ENCODE results near the gene PDE4D. TPM values are rescaled to one million over a fixed set of nuclear protein-coding genes. Genes with fewer than 3 reads are reported as not detected.

Gene PDE4D
- total RNA-seq, 1 experiment from 2014 or later = 11.6 TPM

DNA sequence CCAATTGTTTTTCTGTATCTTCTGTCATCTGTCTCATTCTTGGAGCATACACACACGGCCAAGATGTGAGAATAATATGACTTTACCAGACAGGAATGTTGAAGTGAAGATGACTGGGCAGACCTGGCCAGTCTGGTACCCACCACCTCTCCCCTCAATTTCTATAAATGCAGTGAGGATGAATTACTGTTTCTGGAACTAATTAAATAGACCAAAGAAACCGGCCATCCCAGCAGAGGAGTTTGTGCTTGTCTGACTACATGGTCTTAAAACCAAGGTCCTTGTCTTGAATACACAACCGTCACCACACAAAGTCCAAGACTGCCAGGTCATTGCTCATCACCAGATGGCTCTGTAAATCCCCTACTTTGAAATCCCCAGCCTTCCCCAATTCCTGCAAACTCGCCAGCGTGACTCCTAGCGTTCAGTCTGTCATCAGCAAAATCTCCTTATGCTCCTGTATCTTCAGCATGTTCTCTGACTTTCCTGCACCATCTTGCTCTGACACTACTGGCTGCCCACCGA is 147.2 kb downstream of the PDE4D start:
- Mint-ChIP-seq H3K36me3 (ENCODE audit: insufficient read depth, unreplicated experiment) (no peaks in the 10 kb centered on the region), H3K27me3 (ENCODE audit: unreplicated experiment) (no peaks in the 10 kb centered on the region), H3K4me3 (ENCODE audit: low read depth, unreplicated experiment) (no peak overlapping the region), H3K9me3 (ENCODE audit: low read depth, unreplicated experiment) (no peaks in the 10 kb centered on the region), H3K27ac (ENCODE audit: unreplicated experiment) (no peak overlapping the region), H3K4me1 (ENCODE audit: low read depth, unreplicated experiment) (peaks cover 34% of the 10 kb centered on the region)
- TF ChIP-seq, protein P1, sequence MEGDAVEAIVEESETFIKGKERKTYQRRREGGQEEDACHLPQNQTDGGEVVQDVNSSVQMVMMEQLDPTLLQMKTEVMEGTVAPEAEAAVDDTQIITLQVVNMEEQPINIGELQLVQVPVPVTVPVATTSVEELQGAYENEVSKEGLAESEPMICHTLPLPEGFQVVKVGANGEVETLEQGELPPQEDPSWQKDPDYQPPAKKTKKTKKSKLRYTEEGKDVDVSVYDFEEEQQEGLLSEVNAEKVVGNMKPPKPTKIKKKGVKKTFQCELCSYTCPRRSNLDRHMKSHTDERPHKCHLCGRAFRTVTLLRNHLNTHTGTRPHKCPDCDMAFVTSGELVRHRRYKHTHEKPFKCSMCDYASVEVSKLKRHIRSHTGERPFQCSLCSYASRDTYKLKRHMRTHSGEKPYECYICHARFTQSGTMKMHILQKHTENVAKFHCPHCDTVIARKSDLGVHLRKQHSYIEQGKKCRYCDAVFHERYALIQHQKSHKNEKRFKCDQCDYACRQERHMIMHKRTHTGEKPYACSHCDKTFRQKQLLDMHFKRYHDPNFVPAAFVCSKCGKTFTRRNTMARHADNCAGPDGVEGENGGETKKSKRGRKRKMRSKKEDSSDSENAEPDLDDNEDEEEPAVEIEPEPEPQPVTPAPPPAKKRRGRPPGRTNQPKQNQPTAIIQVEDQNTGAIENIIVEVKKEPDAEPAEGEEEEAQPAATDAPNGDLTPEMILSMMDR (IDR thresholded peaks at IDR 0.05; ENCODE audit: unreplicated experiment) = no peak
- intact Hi-C loops (cut with micrococcal nuclease; ENCODE audit: unreplicated experiment) = no loop called here
- CTCF ChIA-PET = no interaction called here
- BruUV-seq (replicated peaks) = no TSS peak
- no peak for DNase-seq

DNA sequence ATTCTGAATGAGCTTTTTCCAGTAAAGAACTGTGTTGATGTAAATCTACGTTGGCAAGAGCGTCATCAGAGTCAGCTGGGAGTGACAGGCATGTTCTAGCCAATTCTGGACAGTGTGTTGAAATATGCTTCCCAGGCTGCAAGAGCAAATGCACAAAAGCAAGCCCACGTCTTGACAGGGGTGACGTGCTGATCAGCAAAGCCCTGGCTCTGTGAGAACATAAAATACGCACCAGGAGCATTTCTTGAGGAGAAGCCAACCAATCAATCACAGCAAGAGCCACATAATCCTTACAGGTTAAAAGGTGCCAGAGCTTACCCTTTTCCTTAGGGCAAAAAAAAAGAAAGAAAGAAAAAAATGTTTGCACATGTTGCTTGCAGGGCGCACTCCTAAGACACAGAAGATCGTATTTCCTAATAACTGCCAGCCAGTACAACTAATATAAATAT is 148.1 kb downstream of the PDE4D start:
- TF ChIP-seq, protein P1 (IDR thresholded peaks at IDR 0.05; ENCODE audit: unreplicated experiment) = no peak
- Mint-ChIP-seq H3K4me3 (ENCODE audit: low read depth, unreplicated experiment) (peak overlapping the region; percentile 50), H3K9me3 (ENCODE audit: low read depth, unreplicated experiment) (no peaks in the 10 kb centered on the region), H3K27me3 (ENCODE audit: unreplicated experiment) (no peaks in the 10 kb centered on the region), H3K27ac (ENCODE audit: unreplicated experiment) (peak overlapping the region; percentile 69), H3K36me3 (ENCODE audit: insufficient read depth, unreplicated experiment) (no peaks in the 10 kb centered on the region), H3K4me1 (ENCODE audit: low read depth, unreplicated experiment) (peaks cover 34% of the 10 kb centered on the region)
- CTCF ChIA-PET = no interaction called here
- intact Hi-C loops (cut with micrococcal nuclease; ENCODE audit: unreplicated experiment) = no loop called here
- DNase-seq = peak; percentile 21
- BruUV-seq (replicated peaks) = no TSS peak

DNA sequence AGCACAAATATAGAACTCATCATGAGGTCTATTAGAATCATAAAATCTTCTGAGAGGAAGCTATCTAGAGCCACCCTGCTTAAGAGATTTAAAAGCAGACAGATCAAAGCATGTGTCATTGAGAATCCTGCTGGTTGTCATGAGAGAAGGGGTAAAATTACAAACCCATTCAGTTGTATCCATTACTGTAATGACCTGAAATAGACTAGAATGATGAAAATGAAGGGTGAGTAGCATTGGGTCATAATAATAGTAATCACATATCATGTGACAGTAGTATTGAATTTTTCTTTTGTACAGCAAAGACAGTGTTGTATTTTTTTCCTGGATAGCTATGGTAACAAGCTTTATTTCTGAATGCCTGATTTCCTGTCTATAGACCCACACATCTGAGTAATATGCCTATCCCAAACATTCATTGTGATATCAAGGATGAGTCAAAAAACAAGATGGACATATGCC is 149.0 kb downstream of the PDE4D start:
- H3K36me3 Mint-ChIP-seq (ENCODE audit: insufficient read depth, unreplicated experiment) = no peaks in the 10 kb centered on the region
- H3K27me3 Mint-ChIP-seq (ENCODE audit: unreplicated experiment) = no peaks in the 10 kb centered on the region
- intact Hi-C loops (cut with micrococcal nuclease; ENCODE audit: unreplicated experiment) = no loop called here
- peaks cover 34% of the 10 kb centered on the region for H3K4me1 Mint-ChIP-seq (ENCODE audit: low read depth, unreplicated experiment)
- TF ChIP-seq, protein P1 (IDR thresholded peaks at IDR 0.05; ENCODE audit: unreplicated experiment) = no peak
- H3K9me3 Mint-ChIP-seq (ENCODE audit: low read depth, unreplicated experiment) = no peaks in the 10 kb centered on the region
- DNase-seq = no peak
- peak overlapping the region; percentile 69 for H3K27ac Mint-ChIP-seq (ENCODE audit: unreplicated experiment)
- no peak overlapping the region for H3K4me3 Mint-ChIP-seq (ENCODE audit: low read depth, unreplicated experiment)
- BruUV-seq (replicated peaks) = no TSS peak
- CTCF ChIA-PET = no interaction called here

DNA sequence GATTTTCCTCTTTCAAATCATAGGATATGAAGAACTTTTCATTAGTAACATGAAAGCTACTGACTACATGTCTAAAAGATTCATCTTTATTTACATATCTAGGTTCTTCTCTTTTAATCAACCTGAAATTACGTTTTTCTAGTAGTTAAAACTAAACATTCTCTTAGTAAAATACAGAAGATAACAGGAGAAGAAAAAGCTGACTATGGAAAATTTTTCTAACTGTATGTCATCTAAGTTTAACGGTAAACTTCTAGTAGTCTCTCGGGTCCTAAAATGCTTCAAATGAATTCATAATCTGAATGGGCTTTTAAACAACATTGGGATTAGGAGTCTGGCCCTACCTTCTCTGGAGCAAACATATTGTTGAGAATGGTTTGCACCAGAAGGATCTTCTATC is 151.9 kb downstream of the PDE4D start:
- intact Hi-C loops (cut with micrococcal nuclease; ENCODE audit: unreplicated experiment) = no loop called here
- no peak overlapping the region for H3K27ac Mint-ChIP-seq (ENCODE audit: unreplicated experiment)
- CTCF ChIA-PET = no interaction called here
- no peaks in the 10 kb centered on the region for H3K27me3 Mint-ChIP-seq (ENCODE audit: unreplicated experiment)
- H3K36me3 Mint-ChIP-seq (ENCODE audit: insufficient read depth, unreplicated experiment) = no peaks in the 10 kb centered on the region
- H3K4me1 Mint-ChIP-seq (ENCODE audit: low read depth, unreplicated experiment) = peaks cover 26% of the 10 kb centered on the region
- no peak for DNase-seq
- no peak overlapping the region for H3K4me3 Mint-ChIP-seq (ENCODE audit: low read depth, unreplicated experiment)
- BruUV-seq (replicated peaks) = no TSS peak
- no peaks in the 10 kb centered on the region for H3K9me3 Mint-ChIP-seq (ENCODE audit: low read depth, unreplicated experiment)
- TF ChIP-seq, protein P1 (IDR thresholded peaks at IDR 0.05; ENCODE audit: unreplicated experiment) = no peak

Measured in Calu3 (cell line).